Mucosa of descending colon (tissue), 3 donors: ENCODE results near the gene EFHD2. TPM values are rescaled to one million over a fixed set of nuclear protein-coding genes. Genes with fewer than 3 reads are reported as not detected.
"Not testable (repeated sequence)": the region's sequence is repeated elsewhere in the genome, so short reads cannot be mapped to it uniquely, and the experiment has no call there.

Experiments
- ATAC-seq: fragments of 200-7000 bp; cut with Tn5 transposase; one replicate; pipeline ENCODE4 v1.9.1; 2020; ENCODE audit warnings: mild to moderate bottlenecking, moderate library complexity
- DNase-seq, 3 donors: peaks; one replicate each; pipeline ENCODE4 v3.0.0-alpha.2; 2020
- H3K36me3 ChIP-seq: fragments of 200-600 bp; one replicate; pipeline ENCODE4 v1.8.0; 2021; ENCODE audit warnings: low read depth, mild to moderate bottlenecking
- H3K4me1 ChIP-seq: fragments of 200-600 bp; one replicate; pipeline ENCODE4 v1.8.0; 2021; ENCODE audit warnings: low read depth, mild to moderate bottlenecking
- H3K4me3 ChIP-seq: fragments of 200-600 bp; one replicate; pipeline ENCODE4 v1.8.0; 2021; ENCODE audit warnings: mild to moderate bottlenecking
- H3K9me3 ChIP-seq: fragments of 200-600 bp; one replicate; pipeline ENCODE4 v1.8.0; 2021; ENCODE audit warnings: mild to moderate bottlenecking
- intact Hi-C, 2 donors: fragments of 100-400 bp; cut with DNase I in 1 of 2; cut with micrococcal nuclease in 1 of 2; formaldehyde crosslinking; loops; one replicate each; pipeline versions ENCODE4 v1.11.0 to v1.11.1; 2022; cut with DNase I, micrococcal nuclease
- total RNA-seq, 3 donors: library from RNA; stranded (reverse); fragmentation: NEBNext Ultra II Directional in 2 of 3; extraction: Animal tissue kit (Norgen Biotek cat#: 25700) in 2 of 3; gene quantifications; one replicate each; pipeline versions ENCODE4 v1.2.1 to v1.2.4, GENCODE V29; 2021 to 2023
- TF ChIP-seq, protein P1 (sequence below): fragments of 200-600 bp; IDR thresholded peaks from one replicate; pipeline ENCODE4 v1.8.0; 2022; ENCODE audit warnings: antibody characterized with exemption, mild to moderate bottlenecking
- donor health status: DM: no; HTN: no; CAD: no; lungs with moderate emphysema.
- donor health status: DM: no; HTN: no; CAD: no.
- donor health status: DM: no; HTN: yes; CAD: no.

EFHD2 gene
- total RNA-seq, 3 donors from 2014 or later: 89.5 to 197 (median 154) TPM

DNA sequence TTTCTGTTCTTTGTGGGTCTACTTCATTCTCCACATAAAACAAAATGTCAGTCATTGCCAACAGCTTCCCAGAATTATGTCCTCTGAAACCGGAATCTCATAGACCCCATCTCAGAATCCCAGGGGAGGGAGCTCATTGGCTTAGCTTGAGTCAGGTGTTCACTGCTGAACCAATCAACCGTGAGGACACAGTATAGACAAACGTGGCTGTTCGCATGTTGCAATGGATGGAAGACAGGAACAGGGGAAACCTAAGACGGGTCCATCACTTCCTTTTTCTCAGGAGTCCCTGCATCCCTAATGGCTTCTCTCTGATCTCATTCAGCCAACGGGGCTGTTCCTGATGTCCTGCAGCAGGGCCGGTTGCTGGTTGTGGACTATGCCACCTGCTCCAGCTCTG lies 56.0 kb downstream of the EFHD2 start:
- intact Hi-C loops: no loop called here
- no peak for ATAC-seq
- H3K36me3 ChIP-seq: no peaks in the 10 kb centered on the region
- no peaks in the 10 kb centered on the region for H3K4me1 ChIP-seq
- no peak for DNase-seq
- H3K9me3 ChIP-seq: no peaks in the 10 kb centered on the region
- H3K4me3 ChIP-seq: no peak overlapping the region
- TF ChIP-seq, protein P1, sequence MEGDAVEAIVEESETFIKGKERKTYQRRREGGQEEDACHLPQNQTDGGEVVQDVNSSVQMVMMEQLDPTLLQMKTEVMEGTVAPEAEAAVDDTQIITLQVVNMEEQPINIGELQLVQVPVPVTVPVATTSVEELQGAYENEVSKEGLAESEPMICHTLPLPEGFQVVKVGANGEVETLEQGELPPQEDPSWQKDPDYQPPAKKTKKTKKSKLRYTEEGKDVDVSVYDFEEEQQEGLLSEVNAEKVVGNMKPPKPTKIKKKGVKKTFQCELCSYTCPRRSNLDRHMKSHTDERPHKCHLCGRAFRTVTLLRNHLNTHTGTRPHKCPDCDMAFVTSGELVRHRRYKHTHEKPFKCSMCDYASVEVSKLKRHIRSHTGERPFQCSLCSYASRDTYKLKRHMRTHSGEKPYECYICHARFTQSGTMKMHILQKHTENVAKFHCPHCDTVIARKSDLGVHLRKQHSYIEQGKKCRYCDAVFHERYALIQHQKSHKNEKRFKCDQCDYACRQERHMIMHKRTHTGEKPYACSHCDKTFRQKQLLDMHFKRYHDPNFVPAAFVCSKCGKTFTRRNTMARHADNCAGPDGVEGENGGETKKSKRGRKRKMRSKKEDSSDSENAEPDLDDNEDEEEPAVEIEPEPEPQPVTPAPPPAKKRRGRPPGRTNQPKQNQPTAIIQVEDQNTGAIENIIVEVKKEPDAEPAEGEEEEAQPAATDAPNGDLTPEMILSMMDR: no peak

DNA sequence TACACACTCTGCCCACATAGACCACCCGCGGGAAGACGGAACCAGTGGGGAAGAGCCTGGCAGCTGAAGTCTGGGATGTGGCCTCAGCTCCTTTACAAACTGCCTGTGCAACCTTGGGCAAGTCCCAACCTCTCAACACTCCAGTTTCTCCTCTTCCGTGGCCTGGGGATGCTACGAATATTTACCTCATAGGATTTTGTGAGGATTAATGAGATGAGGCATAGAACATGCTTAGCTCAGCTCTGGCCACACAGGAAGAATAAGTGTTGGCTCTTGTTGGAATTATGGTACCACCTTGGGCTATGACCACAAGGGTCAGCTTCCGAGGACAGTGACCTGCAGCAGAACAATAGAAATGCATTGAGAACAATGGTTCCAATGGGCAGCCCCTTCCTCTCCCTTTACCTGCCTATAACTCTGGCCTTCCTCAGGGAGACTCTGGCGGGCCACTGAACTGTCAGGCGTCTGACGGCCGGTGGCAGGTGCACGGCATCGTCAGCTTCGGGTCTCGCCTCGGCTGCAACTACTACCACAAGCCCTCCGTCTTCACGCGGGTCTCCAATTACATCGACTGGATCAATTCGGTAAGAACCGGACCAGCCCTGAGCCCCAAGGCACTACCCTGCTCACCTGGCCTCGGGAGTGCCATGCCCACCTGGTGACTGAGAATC lies 57.4 kb downstream of the EFHD2 start:
- H3K36me3 ChIP-seq, DNase-seq, intact Hi-C loops, ATAC-seq, H3K9me3 ChIP-seq, H3K4me1 ChIP-seq, H3K4me3 ChIP-seq: not testable (repeated sequence)

DNA sequence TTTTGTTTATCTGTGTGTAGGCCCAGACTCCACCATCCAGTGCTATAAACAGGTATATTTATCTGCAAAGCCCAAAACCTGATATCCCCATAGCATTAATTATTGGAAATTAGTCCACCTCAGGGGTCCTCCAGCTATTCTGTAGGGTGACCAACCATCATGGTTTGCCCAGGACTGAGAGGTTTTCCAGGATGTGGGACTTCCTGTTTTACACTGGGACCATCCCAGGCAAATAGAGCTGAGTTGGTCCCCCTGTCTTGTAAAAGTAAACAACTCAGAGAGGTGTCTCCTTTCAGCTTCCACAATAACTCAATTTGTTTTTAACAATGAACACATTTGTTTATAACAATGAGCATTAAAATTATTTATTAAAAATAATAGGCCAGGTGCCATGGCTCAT lies 58.5 kb downstream of the EFHD2 start:
- Histone ChIP-seq H3K36me3 (no peaks in the 10 kb centered on the region), H3K9me3 (no peaks in the 10 kb centered on the region), H3K4me1 (no peaks in the 10 kb centered on the region), H3K4me3 (no peak overlapping the region)
- no peak for DNase-seq
- no peak for ATAC-seq
- intact Hi-C loops: no loop called here
- TF ChIP-seq, protein P1: no peak

DNA sequence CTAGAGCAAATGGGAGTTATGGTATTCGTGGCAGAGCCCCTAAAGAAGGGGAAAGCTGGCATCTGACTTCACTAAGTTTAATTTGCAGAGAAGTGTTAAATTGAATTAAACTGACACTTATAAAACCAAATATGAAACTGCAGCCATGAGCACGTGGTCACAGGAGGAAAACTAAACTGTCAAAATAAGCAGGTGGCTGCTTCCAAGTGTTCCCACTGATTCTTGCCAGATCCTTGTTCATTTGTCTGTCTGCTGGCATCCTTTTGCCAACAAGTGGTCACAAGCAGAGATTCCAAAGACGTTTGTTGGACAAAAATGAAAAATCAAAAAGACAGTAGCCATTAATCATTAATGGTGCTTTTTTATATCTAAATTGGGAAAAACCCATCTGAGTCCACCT lies 59.7 kb downstream of the EFHD2 start:
- Histone ChIP-seq H3K4me3 (no peak overlapping the region), H3K36me3 (no peaks in the 10 kb centered on the region), H3K9me3 (no peaks in the 10 kb centered on the region), H3K4me1 (no peaks in the 10 kb centered on the region)
- DNase-seq (no peak), ATAC-seq (no peak)
- TF ChIP-seq, protein P1: no peak
- intact Hi-C loops: no loop called here

DNA sequence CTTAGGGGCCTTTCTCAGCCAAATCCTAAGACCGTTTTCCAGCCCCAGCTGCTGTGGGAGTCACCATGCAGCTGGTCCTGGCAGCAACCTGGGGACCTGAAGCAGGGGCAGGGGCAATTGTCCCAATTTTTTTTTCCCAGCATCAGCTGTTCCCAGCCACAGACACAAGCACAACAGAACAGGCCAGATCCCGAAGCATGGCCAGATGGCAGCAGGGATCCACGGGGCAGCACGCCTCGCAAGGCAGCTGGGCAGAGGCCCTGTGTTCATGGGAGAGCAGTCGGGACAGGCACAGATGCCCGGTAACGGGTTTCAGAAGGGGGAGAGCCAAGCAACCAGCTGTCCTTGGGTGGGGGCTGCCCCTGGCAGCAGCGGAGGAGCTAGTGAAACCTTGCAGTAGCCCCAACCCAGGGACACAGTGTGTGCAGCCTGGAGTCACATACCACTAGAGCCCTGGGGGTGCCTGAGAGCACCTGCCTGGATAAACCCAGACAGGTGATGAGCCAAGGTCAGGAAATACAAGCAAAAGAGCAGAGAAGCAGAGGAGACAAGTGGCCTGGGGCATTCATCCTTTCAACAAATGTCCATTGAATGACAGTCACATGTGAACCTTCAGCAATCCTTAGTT lies 60.2 kb downstream of the EFHD2 start:
- H3K36me3 ChIP-seq, H3K4me1 ChIP-seq, DNase-seq, ATAC-seq, H3K9me3 ChIP-seq, intact Hi-C loops, H3K4me3 ChIP-seq: not testable (repeated sequence)

DNA sequence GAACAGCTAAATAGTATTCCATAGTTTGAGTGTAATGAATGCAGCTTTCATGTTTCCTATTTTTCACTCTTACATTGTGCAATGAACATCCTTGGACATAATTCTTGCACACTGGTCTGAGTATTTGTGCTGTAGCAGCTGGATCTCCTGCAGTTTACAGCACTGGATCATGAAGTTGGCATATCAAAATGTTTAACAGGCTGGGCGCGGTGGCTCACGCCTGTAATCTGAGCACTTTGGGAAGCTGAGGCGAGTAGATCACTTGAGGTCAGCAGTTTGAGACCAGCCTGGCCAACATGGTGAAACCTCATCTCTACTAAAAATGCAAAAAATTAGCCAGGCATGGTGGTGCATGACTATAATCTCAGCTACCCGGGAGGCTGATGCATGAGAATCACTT lies 61.4 kb downstream of the EFHD2 start:
- DNase-seq, H3K36me3 ChIP-seq, intact Hi-C loops, H3K9me3 ChIP-seq, ATAC-seq, H3K4me1 ChIP-seq, H3K4me3 ChIP-seq: not testable (repeated sequence)

DNA sequence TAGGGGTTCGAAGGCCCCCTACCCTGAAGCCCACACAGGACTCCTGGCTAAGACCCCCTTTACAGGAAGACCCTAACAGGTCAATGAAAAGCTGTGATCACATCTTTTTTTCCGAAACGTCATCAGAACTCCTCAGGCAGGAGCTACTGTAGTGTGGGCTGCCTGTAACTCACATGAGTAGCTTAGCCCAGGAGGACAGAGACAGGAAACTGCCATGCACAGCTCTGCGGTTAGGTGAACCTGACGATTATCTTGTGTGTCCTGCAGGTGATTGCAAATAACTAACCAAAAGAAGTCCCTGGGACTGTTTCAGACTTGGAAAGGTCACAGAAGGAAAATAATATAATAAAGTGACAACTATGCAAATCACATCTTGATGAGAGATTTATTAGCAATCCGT lies 62.0 kb downstream of the EFHD2 start:
- H3K4me1 ChIP-seq, intact Hi-C loops, ATAC-seq, DNase-seq, H3K36me3 ChIP-seq, H3K9me3 ChIP-seq, H3K4me3 ChIP-seq: not testable (repeated sequence)

DNA sequence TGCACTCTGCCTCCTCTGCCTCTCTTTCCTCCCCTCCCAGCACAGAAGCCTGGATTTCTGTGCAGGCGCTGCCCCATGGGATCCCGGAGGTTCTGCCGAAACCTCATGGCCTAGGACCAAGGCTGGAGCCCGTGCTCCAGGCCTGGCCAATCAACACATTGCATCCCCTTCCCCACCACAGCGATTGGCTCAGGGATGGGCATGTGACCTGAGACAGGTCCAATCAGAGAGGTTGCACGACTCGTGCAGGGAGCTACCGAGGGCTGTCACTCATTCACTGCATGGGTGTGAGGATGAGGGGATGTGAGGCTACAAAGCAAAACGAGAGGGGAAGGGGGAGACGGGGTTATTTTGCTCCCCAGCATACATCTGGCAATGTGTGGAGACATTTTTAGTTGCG lies 62.9 kb downstream of the EFHD2 start:
- Histone ChIP-seq H3K9me3 (no peaks in the 10 kb centered on the region), H3K36me3 (no peaks in the 10 kb centered on the region), H3K4me3 (no peak overlapping the region), H3K4me1 (no peaks in the 10 kb centered on the region)
- ATAC-seq (no peak), DNase-seq (no peak)
- TF ChIP-seq, protein P1: no peak
- intact Hi-C loops: no loop called here
